ENCODE measurements around the gene FRAS1. TPM values are rescaled to one million over a fixed set of nuclear protein-coding genes. Genes with fewer than 3 reads are reported as not detected.

Gene FRAS1
- total RNA-seq, 2 donors from 2014 or later, result 77.0 to 78.3 TPM

DNA sequence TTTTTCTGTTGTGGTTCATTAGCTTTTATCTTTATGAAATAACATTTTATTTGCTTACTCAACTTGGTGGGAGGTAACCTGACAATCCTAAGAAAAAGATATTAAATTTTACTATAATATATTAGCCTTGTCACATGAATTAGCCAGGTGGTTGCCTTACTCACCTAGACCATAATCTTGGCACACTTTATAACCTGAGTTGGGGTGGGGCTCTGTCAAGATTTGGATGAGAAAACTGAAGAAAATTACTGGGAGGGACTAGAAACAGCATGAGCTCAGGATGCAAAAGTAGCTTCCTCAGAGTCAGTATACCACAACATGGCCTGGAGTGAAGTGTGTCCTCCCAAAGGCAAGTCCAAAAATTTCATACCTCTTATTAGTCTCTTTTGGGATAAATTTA is 329.6 kb downstream of the FRAS1 start:
- Histone ChIP-seq H3K27ac (ENCODE audit: low read depth, low read length) (no peak overlapping the region), H3K9me3 (ENCODE audit: control insufficient read depth, low read length) (no peaks in the 10 kb centered on the region), H3K4me3 (ENCODE audit: low read length) (no peak overlapping the region), H3K4me1 (ENCODE audit: control insufficient read depth, insufficient read depth, low read length) (no peaks in the 10 kb centered on the region), H3K36me3 (ENCODE audit: control insufficient read depth, insufficient read depth, low read length) (peaks cover 81% of the 10 kb centered on the region), H3K9ac (ENCODE audit: extremely low read depth, low read length, poor library complexity, severe bottlenecking) (no peak overlapping the region), H3K27me3 (ENCODE audit: control insufficient read depth, insufficient read depth, low read length, poor library complexity, severe bottlenecking) (no peaks in the 10 kb centered on the region)
- no peaks in the 10 kb centered on the region for H3K4me1 Mint-ChIP-seq
- H3K27ac Mint-ChIP-seq, result no peak overlapping the region
- TF ChIP-seq, protein P1, sequence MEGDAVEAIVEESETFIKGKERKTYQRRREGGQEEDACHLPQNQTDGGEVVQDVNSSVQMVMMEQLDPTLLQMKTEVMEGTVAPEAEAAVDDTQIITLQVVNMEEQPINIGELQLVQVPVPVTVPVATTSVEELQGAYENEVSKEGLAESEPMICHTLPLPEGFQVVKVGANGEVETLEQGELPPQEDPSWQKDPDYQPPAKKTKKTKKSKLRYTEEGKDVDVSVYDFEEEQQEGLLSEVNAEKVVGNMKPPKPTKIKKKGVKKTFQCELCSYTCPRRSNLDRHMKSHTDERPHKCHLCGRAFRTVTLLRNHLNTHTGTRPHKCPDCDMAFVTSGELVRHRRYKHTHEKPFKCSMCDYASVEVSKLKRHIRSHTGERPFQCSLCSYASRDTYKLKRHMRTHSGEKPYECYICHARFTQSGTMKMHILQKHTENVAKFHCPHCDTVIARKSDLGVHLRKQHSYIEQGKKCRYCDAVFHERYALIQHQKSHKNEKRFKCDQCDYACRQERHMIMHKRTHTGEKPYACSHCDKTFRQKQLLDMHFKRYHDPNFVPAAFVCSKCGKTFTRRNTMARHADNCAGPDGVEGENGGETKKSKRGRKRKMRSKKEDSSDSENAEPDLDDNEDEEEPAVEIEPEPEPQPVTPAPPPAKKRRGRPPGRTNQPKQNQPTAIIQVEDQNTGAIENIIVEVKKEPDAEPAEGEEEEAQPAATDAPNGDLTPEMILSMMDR (conservative IDR thresholded peaks at IDR 0.05), result no peak
- no peaks in the 10 kb centered on the region for H3K9me3 Mint-ChIP-seq
- DNase-seq, result no peak
- no peaks in the 10 kb centered on the region for H3K27me3 Mint-ChIP-seq (ENCODE audit: insufficient read depth)
- peaks cover 62% of the 10 kb centered on the region for H3K36me3 Mint-ChIP-seq (ENCODE audit: low read depth)
- H3K4me3 Mint-ChIP-seq, result no peak overlapping the region

DNA sequence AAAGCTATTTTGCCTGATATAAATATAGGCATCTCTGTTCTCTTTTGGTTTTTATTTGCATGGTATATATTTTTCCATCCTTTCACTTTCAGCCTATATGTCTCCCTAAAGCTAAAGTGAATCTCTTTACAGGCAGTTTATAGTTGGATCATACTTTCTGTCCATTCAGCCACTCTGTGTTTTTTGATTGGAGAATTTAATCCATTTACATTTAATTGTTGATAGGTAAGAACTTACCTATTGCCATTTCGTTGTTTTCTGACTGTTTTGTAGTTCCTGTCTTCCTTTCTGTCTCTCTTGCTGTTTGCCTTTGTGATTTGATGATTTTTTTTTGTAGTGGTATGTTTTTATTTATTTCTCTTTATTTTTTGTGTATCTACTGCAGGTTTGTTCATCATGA is 338.5 kb downstream of the FRAS1 start:
- peaks cover 39% of the 10 kb centered on the region for H3K36me3 Mint-ChIP-seq (ENCODE audit: low read depth)
- 100% methylated on average over 1 of the region's 1 CpG; no CpG with 5 or more reads in 1 of the 2 experiments for WGBS, 2 experiments (ENCODE audit: insufficient coverage in 1 of 2, insufficient read length in 1 of 2)
- H3K27me3 ChIP-seq (ENCODE audit: control insufficient read depth, insufficient read depth, low read length, poor library complexity, severe bottlenecking), result no peaks in the 10 kb centered on the region
- no peak overlapping the region for H3K4me3 Mint-ChIP-seq
- TF ChIP-seq, protein P1 (conservative IDR thresholded peaks at IDR 0.05), result no peak
- H3K27ac ChIP-seq (ENCODE audit: low read depth, low read length), result no peak overlapping the region
- no peak overlapping the region for H3K4me3 ChIP-seq (ENCODE audit: low read length)
- peaks cover 15% of the 10 kb centered on the region for H3K9me3 Mint-ChIP-seq
- DNase-seq, result no peak
- H3K27ac Mint-ChIP-seq, result no peak overlapping the region
- H3K4me1 Mint-ChIP-seq, result peaks cover 3% of the 10 kb centered on the region
- no peaks in the 10 kb centered on the region for H3K4me1 ChIP-seq (ENCODE audit: control insufficient read depth, insufficient read depth, low read length)
- H3K27me3 Mint-ChIP-seq (ENCODE audit: insufficient read depth), result no peaks in the 10 kb centered on the region
- peaks cover 17% of the 10 kb centered on the region for H3K9me3 ChIP-seq (ENCODE audit: control insufficient read depth, low read length)
- H3K9ac ChIP-seq (ENCODE audit: extremely low read depth, low read length, poor library complexity, severe bottlenecking), result no peak overlapping the region
- H3K36me3 ChIP-seq (ENCODE audit: control insufficient read depth, insufficient read depth, low read length), result peaks cover 12% of the 10 kb centered on the region

DNA sequence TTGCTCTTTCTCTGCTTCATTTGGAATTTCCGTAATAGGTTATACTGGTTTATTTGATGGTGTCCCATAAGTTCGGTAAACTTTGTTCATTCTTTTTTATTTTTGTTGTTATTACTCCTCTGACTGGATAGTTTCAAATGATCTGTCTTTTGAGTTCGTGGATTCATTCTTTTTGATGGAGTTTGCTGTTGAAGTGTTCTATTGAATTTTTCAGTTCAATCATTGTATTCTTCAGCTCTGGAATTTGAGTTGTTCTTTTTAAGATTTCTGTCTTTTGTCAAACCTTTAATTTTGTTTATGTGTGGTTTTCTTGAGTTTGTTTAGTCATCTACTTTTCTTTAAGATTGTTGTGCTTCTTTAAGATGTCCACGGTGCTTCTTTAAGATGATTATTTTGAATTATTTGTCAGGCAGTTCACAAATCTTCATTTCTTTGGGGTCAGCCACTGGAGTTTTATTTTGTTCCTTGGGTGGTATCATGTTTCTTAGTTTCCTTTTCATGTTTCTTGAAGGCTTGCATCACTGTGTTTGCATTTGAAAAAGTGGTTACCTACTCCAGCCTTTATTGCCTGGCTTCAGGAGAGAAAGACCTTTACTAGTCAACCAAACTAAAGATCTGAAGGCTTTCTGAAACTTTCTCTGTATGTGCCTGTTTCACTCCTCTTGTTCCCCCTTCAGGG is 339.6 kb downstream of the FRAS1 start:
- Mint-ChIP-seq H3K4me3 (no peak overlapping the region), H3K36me3 (ENCODE audit: low read depth) (peaks cover 48% of the 10 kb centered on the region), H3K4me1 (peaks cover 3% of the 10 kb centered on the region), H3K27ac (peak overlapping the region; percentile 73), H3K9me3 (peaks cover 15% of the 10 kb centered on the region), H3K27me3 (ENCODE audit: insufficient read depth) (no peaks in the 10 kb centered on the region)
- H3K36me3 ChIP-seq (ENCODE audit: control insufficient read depth, insufficient read depth, low read length), result peaks cover 18% of the 10 kb centered on the region
- H3K9ac ChIP-seq (ENCODE audit: extremely low read depth, low read length, poor library complexity, severe bottlenecking), result no peak overlapping the region
- no peaks in the 10 kb centered on the region for H3K27me3 ChIP-seq (ENCODE audit: control insufficient read depth, insufficient read depth, low read length, poor library complexity, severe bottlenecking)
- H3K9me3 ChIP-seq (ENCODE audit: control insufficient read depth, low read length), result peaks cover 17% of the 10 kb centered on the region
- H3K4me1 ChIP-seq (ENCODE audit: control insufficient read depth, insufficient read depth, low read length), result no peaks in the 10 kb centered on the region
- 86 to 100% methylated on average over 1 to 4 of the region's 4 CpGs for WGBS, 2 experiments (ENCODE audit: insufficient coverage in 1 of 2, insufficient read length in 1 of 2)
- DNase-seq, result no peak
- no peak overlapping the region for H3K27ac ChIP-seq (ENCODE audit: low read depth, low read length)
- TF ChIP-seq, protein P1 (conservative IDR thresholded peaks at IDR 0.05), result no peak
- H3K4me3 ChIP-seq (ENCODE audit: low read length), result no peak overlapping the region
